ENCODE data around the gene RHO. TPM values are rescaled to one million over a fixed set of nuclear protein-coding genes. Genes with fewer than 3 reads are reported as not detected.

RHO gene
- total RNA-seq, 1 experiment from 2014 or later, result not detected

GRCh38 chr3:129575233-129575996 is 47.0 kb downstream of the RHO start:
- Histone ChIP-seq H2BK15ac (ENCODE audit: low read depth, low read length) (no peak overlapping the region), H3K27ac (ENCODE audit: insufficient read length, low read depth, low read length) (no peak overlapping the region), H3K23ac (ENCODE audit: insufficient read length, low read depth, low read length) (no peak overlapping the region), H2BK5ac (ENCODE audit: insufficient read length, low read length) (no peak overlapping the region), H2AK5ac (ENCODE audit: insufficient read length, low read length) (no peak overlapping the region), H2BK20ac (ENCODE audit: low read depth, low read length, poor library complexity, severe bottlenecking) (no peak overlapping the region), H4K91ac (ENCODE audit: insufficient read length, low read depth, low read length) (no peak overlapping the region), H3K9ac (ENCODE audit: extremely low read depth, insufficient read length, low read length) (no peak overlapping the region), H3K79me1 (ENCODE audit: insufficient read depth, low read depth, low read length, poor library complexity, severe bottlenecking) (no peaks in the 10 kb centered on the region), H3T11ph (ENCODE audit: low read length) (no peak overlapping the region), H4K20me1 (ENCODE audit: control insufficient read depth, insufficient read depth, insufficient read length) (no peaks in the 10 kb centered on the region), H3K79me2 (ENCODE audit: insufficient read depth, low read length) (no peaks in the 10 kb centered on the region), H3K18ac (ENCODE audit: insufficient read length, low read depth, low read length) (no peak overlapping the region), H2BK120ac (ENCODE audit: low read depth, low read length, poor library complexity, severe bottlenecking) (no peak overlapping the region), H4K8ac (replicated peaks; ENCODE audit: insufficient read length, low read depth, low read length) (no peak overlapping the region), H3K4ac (ENCODE audit: low read depth, low read length) (no peak overlapping the region), H3K14ac (ENCODE audit: insufficient read depth, low read length) (no peak overlapping the region; the same call in 1 of the 2 replicates), H2BK12ac (ENCODE audit: insufficient read length, low read depth, low read length) (no peak overlapping the region), H3K23me2 (ENCODE audit: insufficient read length, low read depth, low read length, poor library complexity, severe bottlenecking) (no peaks in the 10 kb centered on the region), H3K56ac (ENCODE audit: insufficient read length, low read depth, low read length) (no peak overlapping the region), H3K4me1 (ENCODE audit: insufficient read depth, low read length) (no peaks in the 10 kb centered on the region), H3K4me2 (ENCODE audit: insufficient read depth, insufficient read length, low read length) (no peak overlapping the region), H4K5ac (ENCODE audit: insufficient read length, low read depth, low read length) (no peak overlapping the region), H3K27me3 (ENCODE audit: insufficient read depth, low read length) (no peaks in the 10 kb centered on the region), H2AFZ (ENCODE audit: low read length) (no peak overlapping the region), H3K9me3 (ENCODE audit: control insufficient read depth, low read depth, low read length) (no peaks in the 10 kb centered on the region)
- Mint-ChIP-seq H3K27ac (no peak overlapping the region; a peak in 1 of 7 replicates), H3K9me3 (no peaks in the 10 kb centered on the region), H3K4me3 (no peak overlapping the region), H3K27me3 (ENCODE audit: low read depth) (no peaks in the 10 kb centered on the region), H3K4me1 (peaks cover 17 to 20% of the 10 kb centered on the region in 2 experiments), H3K36me3 (ENCODE audit: insufficient read depth in 1 of 3, low read depth in 3 of 3) (peaks cover 0 to 4% (median 2%) of the 10 kb centered on the region in 3 experiments; a peak in 1 of 7 replicates)
- no peak for DNase-seq
- peak; percentile 24; the same call in 1 of the 3 replicates for TF ChIP-seq CTCF (conservative IDR thresholded peaks at IDR 0.05)
- WGBS (ENCODE audit: extremely low coverage, insufficient read length, low lambda C conversion rate), result no CpG with 5 or more reads among the region's 19 CpGs
